Measurements from ENCODE around the gene TAS2R10. TPM values are rescaled to one million over a fixed set of nuclear protein-coding genes. Genes with fewer than 3 reads are reported as not detected.

TAS2R10 gene
- total RNA-seq, 1 donor from 2014 or later = not detected

GRCh38 chr12:10853776-10854175 is 27.6 kb upstream of the TAS2R10 start:
- no peak overlapping the region for H3K4me3 ChIP-seq
- DNase-seq (no peak), ATAC-seq (no peak)
- intact Hi-C loops (cut with DNase I) = no loop called here
- H3K36me3 ChIP-seq = no peaks in the 10 kb centered on the region
- no peak overlapping the region for H3K27ac ChIP-seq
- no peaks in the 10 kb centered on the region for H3K27me3 ChIP-seq
- H3K9me3 ChIP-seq = no peaks in the 10 kb centered on the region
- no peak for TF ChIP-seq CTCF (IDR thresholded peaks at IDR 0.05)
- no peaks in the 10 kb centered on the region for H3K4me1 ChIP-seq

GRCh38 chr12:10851243-10851858 is 25.2 kb upstream of the TAS2R10 start:
- TF ChIP-seq CTCF (IDR thresholded peaks at IDR 0.05) = no peak
- Histone ChIP-seq H3K36me3 (no peaks in the 10 kb centered on the region), H3K27me3 (no peaks in the 10 kb centered on the region), H3K4me3 (no peak overlapping the region), H3K27ac (no peak overlapping the region), H3K4me1 (no peaks in the 10 kb centered on the region), H3K9me3 (no peaks in the 10 kb centered on the region)
- intact Hi-C loops (cut with DNase I) = no loop called here
- DNase-seq (no peak), ATAC-seq (no peak)

GRCh38 chr12:10849425-10849878 is 23.3 kb upstream of the TAS2R10 start, which contains the start of gene PRR4:
PRR4 (minus strand) TSS chr12:10849475; CDS start chr12:10849437, 38 bp downstream.
- Histone ChIP-seq H3K4me3 (no peak within 1 kb of the TSS), H3K4me1 (no peaks in the 10 kb centered on the region), H3K36me3 (no peaks in the 10 kb centered on the region), H3K27ac (no peak within 1 kb of the TSS), H3K9me3 (no peaks in the 10 kb centered on the region), H3K27me3 (no peaks in the 10 kb centered on the region)
- intact Hi-C loops (cut with DNase I) = no loop called here
- ATAC-seq (no peak), DNase-seq (no peak)
- TF ChIP-seq CTCF (IDR thresholded peaks at IDR 0.05) = no peak

GRCh38 chr12:10847744-10848143 is 21.6 kb upstream of the TAS2R10 start:
- H3K27ac ChIP-seq = no peak overlapping the region

GRCh38 chr12:10842862-10843261 is 16.7 kb upstream of the TAS2R10 start:
- no peaks in the 10 kb centered on the region for H3K36me3 ChIP-seq
- intact Hi-C loops (cut with DNase I) = no loop called here
- ATAC-seq (no peak), DNase-seq (no peak)
- no peaks in the 10 kb centered on the region for H3K27me3 ChIP-seq
- H3K27ac ChIP-seq = no peak overlapping the region
- no peaks in the 10 kb centered on the region for H3K9me3 ChIP-seq
- H3K4me1 ChIP-seq = no peaks in the 10 kb centered on the region
- TF ChIP-seq CTCF (IDR thresholded peaks at IDR 0.05) = no peak
- H3K4me3 ChIP-seq = no peak overlapping the region

More at GRCh38 chr12:10847744-10848143, 21.6 kb upstream of the TAS2R10 start:
- TF ChIP-seq CTCF (IDR thresholded peaks at IDR 0.05) = no peak
- H3K27me3 ChIP-seq = no peaks in the 10 kb centered on the region
- H3K4me1 ChIP-seq = no peaks in the 10 kb centered on the region
- no peaks in the 10 kb centered on the region for H3K36me3 ChIP-seq
- H3K4me3 ChIP-seq = no peak overlapping the region
- intact Hi-C loops (cut with DNase I) = no loop called here
- ATAC-seq (no peak), DNase-seq (no peak)
- no peaks in the 10 kb centered on the region for H3K9me3 ChIP-seq
